ENCODE measurements around the gene CTNND2.

The CTNND2 gene

GRCh38 chr5:11555171-11555570 lies 349.1 kb downstream of the CTNND2 start:
- H3K27ac ChIP-seq (ENCODE audit: low read length) = no peak overlapping the region
- H3K9me2 ChIP-seq (replicated peaks; ENCODE audit: insufficient read depth, low read length) = no peaks in the 10 kb centered on the region
- no peak overlapping the region for H2AFZ ChIP-seq (ENCODE audit: low read length)
- no peak overlapping the region for H3K9ac ChIP-seq (ENCODE audit: low read length)
- no peaks in the 10 kb centered on the region for H4K20me1 ChIP-seq (ENCODE audit: insufficient read depth, low read length)
- DNase-seq = no peak
- H3K79me2 ChIP-seq (ENCODE audit: low read length) = no peaks in the 10 kb centered on the region
- H3F3A ChIP-seq (ENCODE audit: insufficient read depth, low read length) = no peaks in the 10 kb centered on the region
- H3K4me3 ChIP-seq (ENCODE audit: low read length) = no peak overlapping the region
- H3K27me3 ChIP-seq (replicated peaks; ENCODE audit: insufficient read depth, low read length) = no peaks in the 10 kb centered on the region
- H3K4me2 ChIP-seq (ENCODE audit: low read depth, low read length) = no peak overlapping the region
- H3K36me3 ChIP-seq (replicated peaks; ENCODE audit: insufficient read depth, low read length) = no peaks in the 10 kb centered on the region
- TF ChIP-seq EZH2 (optimal IDR thresholded peaks at IDR 0.05; ENCODE audit: low read depth, low read length) = no peak
- TF ChIP-seq EZH2phosphoT487 (IDR thresholded peaks at IDR 0.05; ENCODE audit: low read length) = no peak
- TF ChIP-seq CTCF (IDR thresholded peaks at IDR 0.05; ENCODE audit: low read length) = no peak
- no peaks in the 10 kb centered on the region for H3K4me1 ChIP-seq (ENCODE audit: low read length)
- H3K9me3 ChIP-seq (replicated peaks; ENCODE audit: insufficient read depth, low read length) = no peaks in the 10 kb centered on the region

- no peaks in the 10 kb centered on the region for H3K4me1 ChIP-seq (ENCODE audit: low read length)
- DNase-seq = no peak
- no peak overlapping the region for H3K9ac ChIP-seq (ENCODE audit: low read length)
- no peak overlapping the region for H2AFZ ChIP-seq (ENCODE audit: low read length)
- no peaks in the 10 kb centered on the region for H3F3A ChIP-seq (ENCODE audit: insufficient read depth, low read length)
- no peaks in the 10 kb centered on the region for H3K9me2 ChIP-seq (replicated peaks; ENCODE audit: insufficient read depth, low read length)
- TF ChIP-seq CTCF (IDR thresholded peaks at IDR 0.05; ENCODE audit: low read length) (no peak), EZH2phosphoT487 (IDR thresholded peaks at IDR 0.05; ENCODE audit: low read length) (no peak), EZH2 (optimal IDR thresholded peaks at IDR 0.05; ENCODE audit: low read depth, low read length) (no peak)
- no peaks in the 10 kb centered on the region for H3K79me2 ChIP-seq (ENCODE audit: low read length)
- H3K27me3 ChIP-seq (replicated peaks; ENCODE audit: insufficient read depth, low read length) = no peaks in the 10 kb centered on the region
- H3K27ac ChIP-seq (ENCODE audit: low read length) = no peak overlapping the region
- H3K36me3 ChIP-seq (replicated peaks; ENCODE audit: insufficient read depth, low read length) = no peaks in the 10 kb centered on the region
- H3K4me3 ChIP-seq (ENCODE audit: low read length) = no peak overlapping the region
- H3K4me2 ChIP-seq (ENCODE audit: low read depth, low read length) = no peak overlapping the region
- no peaks in the 10 kb centered on the region for H4K20me1 ChIP-seq (ENCODE audit: insufficient read depth, low read length)
- no peaks in the 10 kb centered on the region for H3K9me3 ChIP-seq (replicated peaks; ENCODE audit: insufficient read depth, low read length)
These were observed 356.5 kb downstream of the CTNND2 start for GRCh38 chr5:11547730-11548129.

GRCh38 chr5:11547140-11547539 lies 357.1 kb downstream of the CTNND2 start:
- Histone ChIP-seq H3F3A (ENCODE audit: insufficient read depth, low read length) (no peaks in the 10 kb centered on the region), H3K9me3 (replicated peaks; ENCODE audit: insufficient read depth, low read length) (no peaks in the 10 kb centered on the region), H3K27ac (ENCODE audit: low read length) (no peak overlapping the region), H3K4me2 (ENCODE audit: low read depth, low read length) (no peak overlapping the region), H3K4me1 (ENCODE audit: low read length) (no peaks in the 10 kb centered on the region), H2AFZ (ENCODE audit: low read length) (no peak overlapping the region), H3K4me3 (ENCODE audit: low read length) (no peak overlapping the region), H3K9me2 (replicated peaks; ENCODE audit: insufficient read depth, low read length) (no peaks in the 10 kb centered on the region), H3K9ac (ENCODE audit: low read length) (no peak overlapping the region), H3K79me2 (ENCODE audit: low read length) (no peaks in the 10 kb centered on the region), H3K36me3 (replicated peaks; ENCODE audit: insufficient read depth, low read length) (no peaks in the 10 kb centered on the region), H3K27me3 (replicated peaks; ENCODE audit: insufficient read depth, low read length) (no peaks in the 10 kb centered on the region), H4K20me1 (ENCODE audit: insufficient read depth, low read length) (no peaks in the 10 kb centered on the region)
- no peak for TF ChIP-seq CTCF (IDR thresholded peaks at IDR 0.05; ENCODE audit: low read length)
- no peak for TF ChIP-seq EZH2 (optimal IDR thresholded peaks at IDR 0.05; ENCODE audit: low read depth, low read length)
- TF ChIP-seq EZH2phosphoT487 (IDR thresholded peaks at IDR 0.05; ENCODE audit: low read length) = no peak
- no peak for DNase-seq
